HG03064 (cell line): Measurements from ENCODE around the gene TMEM184A.

ENCODE experiments used
- ATAC-seq: cut with Tn5 transposase; IDR thresholded peaks from one replicate; pipeline ENCODE4 v1.9.1; 2021; ENCODE audit warnings: low read depth; ENCODE audit not compliant: unreplicated experiment

The TMEM184A gene

GRCh38 chr7:1493129-1493528, 62.9 kb downstream of the TMEM184A start:
- no peak for ATAC-seq

- no peak for ATAC-seq
Measured at GRCh38 chr7:1492640-1493039, 63.4 kb downstream of the TMEM184A start.
